GM12892 (cell line): ENCODE measurements around the gene GLT6D1.

Experiments
- POLR2A ChIP-seq: IDR thresholded peaks from 2 replicates; pipeline ENCODE4 v1.6.1; 2011; ENCODE audit warnings: low read depth, low read length, control low read depth
- TAF1 ChIP-seq: IDR thresholded peaks from 2 replicates; pipeline ENCODE4 v1.6.1; 2011; ENCODE audit warnings: low read depth, mild to moderate bottlenecking, control low read depth, low read length, borderline replicate concordance

DNA sequence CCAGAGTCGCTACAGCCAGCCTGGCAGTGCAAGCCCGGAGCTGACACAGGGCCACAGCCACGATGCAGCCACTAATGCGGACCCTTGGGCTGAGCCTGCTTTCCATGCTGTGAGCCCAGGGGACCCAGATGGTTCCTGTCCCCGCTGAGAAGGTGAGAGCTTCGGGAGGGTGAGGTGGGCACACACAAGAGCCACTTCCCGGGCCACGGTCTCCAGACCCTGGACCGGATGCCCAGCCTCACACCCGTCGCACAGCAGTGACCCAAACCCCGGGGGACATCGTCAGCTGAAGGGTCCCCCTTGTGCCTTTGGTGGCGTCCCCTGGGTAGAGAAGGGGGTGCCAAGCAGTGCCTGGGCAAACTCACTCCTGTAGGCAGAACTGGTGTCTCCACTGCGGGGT lies 64.4 kb downstream of the GLT6D1 start:
- no peak for TF ChIP-seq POLR2A
- no peak for TF ChIP-seq TAF1
